Erythroblast (primary cell): ENCODE results near the gene MECP2.

ENCODE experiments used
- GATA1 ChIP-seq: IDR thresholded peaks from 2 replicates; pipeline ENCODE4 v1.6.1; 2011; ENCODE audit warnings: low read depth, mild to moderate bottlenecking, control low read depth, low read length, moderate library complexity
- POLR2A ChIP-seq: IDR thresholded peaks from 2 replicates; pipeline ENCODE4 v1.6.1; 2011; ENCODE audit warnings: mild to moderate bottlenecking, low read length

- TF ChIP-seq POLR2A (no peak), GATA1 (no peak)
Measured at GRCh38 chrX:154033848-154034247, 63.7 kb downstream of the MECP2 start.
